IPS-20b (cell line): ENCODE measurements around the gene KIF14.
"Not testable (repeated sequence)": the region's sequence is repeated elsewhere in the genome, so short reads cannot be mapped to it uniquely, and the experiment has no call there.

Experiments
- H3K27ac ChIP-seq: one replicate; pipeline ENCODE4 v1.5.1; 2013; ENCODE audit warnings: low read length
- H3K27me3 ChIP-seq: 2 replicates; pipeline ENCODE4 v1.6.1; 2013; ENCODE audit warnings: mild to moderate bottlenecking, low read length, inconsistent platforms; ENCODE audit not compliant: insufficient read depth
- H3K36me3 ChIP-seq: 2 replicates; pipeline ENCODE4 v1.6.1; 2013; ENCODE audit warnings: low read depth, mild to moderate bottlenecking, inconsistent platforms, low read length, moderate library complexity; ENCODE audit not compliant: insufficient read depth
- H3K4me1 ChIP-seq: 2 replicates; pipeline ENCODE4 v1.6.1; 2013; ENCODE audit warnings: mild to moderate bottlenecking, control low read depth, inconsistent platforms, low read length, moderate library complexity; ENCODE audit not compliant: insufficient read depth
- H3K4me3 ChIP-seq: 2 replicates; pipeline ENCODE4 v1.5.1; 2013; ENCODE audit warnings: mild to moderate bottlenecking, low read length, inconsistent platforms
- H3K9ac ChIP-seq: 2 replicates; pipeline ENCODE4 v1.6.1; 2013; ENCODE audit warnings: low read depth, mild to moderate bottlenecking, inconsistent platforms, low read length, moderate library complexity
- H3K9me3 ChIP-seq: 2 replicates; pipeline ENCODE4 v1.6.1; 2013; ENCODE audit warnings: mild to moderate bottlenecking, low read depth, low read length, inconsistent platforms; ENCODE audit not compliant: insufficient read depth

The KIF14 gene

GRCh38 chr1:200561856-200562214 is 58.7 kb downstream of the KIF14 start:
- Histone ChIP-seq H3K9me3 (no peaks in the 10 kb centered on the region), H3K9ac (peak overlapping the region; percentile 24; the same call in 1 of the 2 replicates), H3K4me1 (peaks cover 14% of the 10 kb centered on the region; the same call in 1 of the 2 replicates), H3K27me3 (no peaks in the 10 kb centered on the region), H3K4me3 (no peak overlapping the region), H3K27ac (no peak overlapping the region), H3K36me3 (peaks cover 58% of the 10 kb centered on the region)

- no peak overlapping the region for H3K4me3 ChIP-seq
- no peaks in the 10 kb centered on the region for H3K9me3 ChIP-seq
- no peak overlapping the region for H3K27ac ChIP-seq
- H3K9ac ChIP-seq = no peak overlapping the region
- H3K4me1 ChIP-seq = peaks cover 14% of the 10 kb centered on the region; the same call in 1 of the 2 replicates
- peaks cover 43% of the 10 kb centered on the region for H3K36me3 ChIP-seq
- no peaks in the 10 kb centered on the region for H3K27me3 ChIP-seq
Measured at GRCh38 chr1:200558866-200559459, 61.6 kb downstream of the KIF14 start.

GRCh38 chr1:200556002-200556401 is 64.5 kb downstream of the KIF14 start:
- Histone ChIP-seq H3K36me3 (peaks cover 47% of the 10 kb centered on the region), H3K27me3 (no peaks in the 10 kb centered on the region), H3K27ac (no peak overlapping the region), H3K9ac (no peak overlapping the region), H3K4me3 (no peak overlapping the region), H3K9me3 (no peaks in the 10 kb centered on the region), H3K4me1 (no peaks in the 10 kb centered on the region)

- H3K9me3 ChIP-seq, H3K4me3 ChIP-seq, H3K27me3 ChIP-seq, H3K4me1 ChIP-seq, H3K9ac ChIP-seq, H3K27ac ChIP-seq: not testable (repeated sequence)
- H3K36me3 ChIP-seq = peaks cover 25% of the 10 kb centered on the region
Measured at GRCh38 chr1:200552737-200553136, 67.8 kb downstream of the KIF14 start.

GRCh38 chr1:200550367-200550766 is 70.2 kb downstream of the KIF14 start:
- H3K36me3 ChIP-seq = peaks cover 10% of the 10 kb centered on the region
- H3K4me1 ChIP-seq = no peaks in the 10 kb centered on the region
- H3K27ac ChIP-seq = no peak overlapping the region
- no peak overlapping the region for H3K9ac ChIP-seq
- H3K4me3 ChIP-seq = no peak overlapping the region
- no peaks in the 10 kb centered on the region for H3K9me3 ChIP-seq
- no peaks in the 10 kb centered on the region for H3K27me3 ChIP-seq

DNA sequence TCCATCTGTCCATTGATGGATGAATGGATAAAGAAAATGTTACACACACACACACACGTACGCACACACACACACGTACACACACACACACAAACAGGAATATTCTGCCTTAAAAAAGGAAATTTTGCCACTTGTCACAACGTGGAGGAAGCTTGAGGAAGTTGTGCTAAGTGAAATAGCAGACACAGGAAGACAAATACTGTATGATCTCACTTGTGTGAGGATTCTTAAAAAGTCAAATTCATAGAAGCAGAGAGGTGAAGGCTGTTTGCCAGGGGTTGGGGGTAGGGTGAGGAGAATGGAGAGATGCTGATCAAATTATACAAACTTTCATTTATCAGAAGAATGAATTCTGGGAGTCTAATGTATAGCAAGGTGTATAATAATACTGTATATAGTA is 73.2 kb downstream of the KIF14 start:
- no peak overlapping the region for H3K4me3 ChIP-seq
- H3K9ac ChIP-seq = no peak overlapping the region
- H3K27me3 ChIP-seq = no peaks in the 10 kb centered on the region
- H3K36me3 ChIP-seq = no peaks in the 10 kb centered on the region
- H3K4me1 ChIP-seq = no peaks in the 10 kb centered on the region
- no peaks in the 10 kb centered on the region for H3K9me3 ChIP-seq
- H3K27ac ChIP-seq = no peak overlapping the region

GRCh38 chr1:200546577-200546976 is 74.0 kb downstream of the KIF14 start:
- no peaks in the 10 kb centered on the region for H3K9me3 ChIP-seq
- H3K4me3 ChIP-seq = no peak overlapping the region

GRCh38 chr1:200542162-200542561 is 78.4 kb downstream of the KIF14 start:
- H3K9ac ChIP-seq = no peak overlapping the region
- no peaks in the 10 kb centered on the region for H3K4me1 ChIP-seq
- no peaks in the 10 kb centered on the region for H3K9me3 ChIP-seq
- no peaks in the 10 kb centered on the region for H3K27me3 ChIP-seq
- H3K36me3 ChIP-seq = no peaks in the 10 kb centered on the region
- no peak overlapping the region for H3K27ac ChIP-seq
- no peak overlapping the region for H3K4me3 ChIP-seq

More at GRCh38 chr1:200546577-200546976, 74.0 kb downstream of the KIF14 start:
- Histone ChIP-seq H3K27me3 (no peaks in the 10 kb centered on the region), H3K36me3 (no peaks in the 10 kb centered on the region), H3K4me1 (no peaks in the 10 kb centered on the region), H3K9ac (no peak overlapping the region), H3K27ac (no peak overlapping the region)

- Histone ChIP-seq H3K27me3 (no peaks in the 10 kb centered on the region), H3K4me1 (no peaks in the 10 kb centered on the region), H3K9ac (no peak overlapping the region), H3K9me3 (no peaks in the 10 kb centered on the region), H3K27ac (no peak overlapping the region), H3K36me3 (no peaks in the 10 kb centered on the region), H3K4me3 (no peak overlapping the region)
Measured at GRCh38 chr1:200540281-200540680, 80.3 kb downstream of the KIF14 start.

GRCh38 chr1:200538179-200538578 is 82.4 kb downstream of the KIF14 start:
- Histone ChIP-seq H3K4me3 (no peak overlapping the region), H3K9me3 (no peaks in the 10 kb centered on the region), H3K27ac (no peak overlapping the region), H3K4me1 (no peaks in the 10 kb centered on the region), H3K9ac (no peak overlapping the region), H3K27me3 (no peaks in the 10 kb centered on the region), H3K36me3 (no peaks in the 10 kb centered on the region)

- Histone ChIP-seq H3K36me3 (no peaks in the 10 kb centered on the region), H3K4me3 (no peak overlapping the region), H3K27ac (no peak overlapping the region), H3K9me3 (no peaks in the 10 kb centered on the region), H3K27me3 (no peaks in the 10 kb centered on the region), H3K4me1 (no peaks in the 10 kb centered on the region), H3K9ac (no peak overlapping the region)
Measured at GRCh38 chr1:200535605-200536004, 84.9 kb downstream of the KIF14 start.

GRCh38 chr1:200530623-200531261 is 89.8 kb downstream of the KIF14 start:
- Histone ChIP-seq H3K4me1 (no peaks in the 10 kb centered on the region), H3K27ac (no peak overlapping the region), H3K4me3 (no peak overlapping the region), H3K27me3 (no peaks in the 10 kb centered on the region), H3K9me3 (no peaks in the 10 kb centered on the region), H3K36me3 (no peaks in the 10 kb centered on the region), H3K9ac (no peak overlapping the region)
